T-helper 2 cell treated with Interferon-gamma antibody and Interleukin-4, amounts not matched to agents 100 ng/mL and 5 ng/mL, for 36 hours (primary cell): Measurements from ENCODE around the gene PRRC2A. TPM values are rescaled to one million over a fixed set of nuclear protein-coding genes. Genes with fewer than 3 reads are reported as not detected.

Experiments used
- intact Hi-C: fragments of 100-400 bp; cut with micrococcal nuclease; formaldehyde crosslinking; loops from one replicate; pipeline ENCODE4 v1.15.1; 2023
- total RNA-seq: library from RNA; stranded (reverse); gene quantifications from 2 replicates; pipeline ENCODE4 v1.2.3, GENCODE V29; 2022

PRRC2A gene
- 236 and 240 TPM in 2 replicates for total RNA-seq

DNA sequence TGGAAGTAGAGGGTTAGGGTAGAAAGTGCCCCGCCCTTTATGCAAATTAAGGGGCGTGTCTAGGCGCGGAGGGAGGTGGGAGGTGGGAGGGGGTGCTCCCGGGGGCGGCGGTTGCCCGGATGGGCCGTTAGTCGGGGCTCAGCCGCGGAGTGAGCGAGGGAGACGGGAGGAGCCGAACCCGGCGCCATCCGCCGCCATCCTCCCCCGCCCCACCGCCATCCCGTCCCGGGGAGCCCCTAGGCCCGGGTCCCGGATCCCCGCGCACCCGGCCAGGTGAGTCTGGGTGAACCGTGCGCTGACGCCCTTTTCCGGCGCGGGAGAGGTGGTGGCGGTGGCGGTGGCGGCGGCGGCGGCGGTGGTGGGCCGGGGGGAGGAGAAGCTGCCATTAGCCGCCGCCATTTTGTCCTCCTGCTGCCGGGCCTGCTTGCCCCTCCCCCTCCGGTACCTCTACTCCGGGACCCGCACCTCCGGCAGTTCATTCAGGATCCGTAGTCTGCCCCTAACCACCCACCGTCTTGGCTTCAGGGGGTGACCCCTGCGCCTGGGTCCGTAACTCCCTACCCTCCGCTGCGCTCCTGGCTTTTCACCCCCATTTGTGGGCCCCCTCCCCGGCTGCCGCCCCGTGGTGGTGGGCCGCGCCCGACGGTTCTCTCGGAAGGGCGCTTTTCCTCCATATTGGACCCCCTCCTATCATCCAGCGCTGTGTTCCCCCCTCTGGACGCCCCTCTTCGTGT, at the start of gene PRRC2A:
Gene PRRC2A, plus strand, starts transcription at position 130 of the 734 bp plus-strand sequence. CDS start 2,075 bp downstream, outside the sequence.
- intact Hi-C loops, result loop anchor here (1.0 to 2.0 kb wide), 7 partner anchors 32 to 242 kb away; partner anchors contain the start of genes BAG6, HSPA1B, NEU1 and NFKBIL1

DNA sequence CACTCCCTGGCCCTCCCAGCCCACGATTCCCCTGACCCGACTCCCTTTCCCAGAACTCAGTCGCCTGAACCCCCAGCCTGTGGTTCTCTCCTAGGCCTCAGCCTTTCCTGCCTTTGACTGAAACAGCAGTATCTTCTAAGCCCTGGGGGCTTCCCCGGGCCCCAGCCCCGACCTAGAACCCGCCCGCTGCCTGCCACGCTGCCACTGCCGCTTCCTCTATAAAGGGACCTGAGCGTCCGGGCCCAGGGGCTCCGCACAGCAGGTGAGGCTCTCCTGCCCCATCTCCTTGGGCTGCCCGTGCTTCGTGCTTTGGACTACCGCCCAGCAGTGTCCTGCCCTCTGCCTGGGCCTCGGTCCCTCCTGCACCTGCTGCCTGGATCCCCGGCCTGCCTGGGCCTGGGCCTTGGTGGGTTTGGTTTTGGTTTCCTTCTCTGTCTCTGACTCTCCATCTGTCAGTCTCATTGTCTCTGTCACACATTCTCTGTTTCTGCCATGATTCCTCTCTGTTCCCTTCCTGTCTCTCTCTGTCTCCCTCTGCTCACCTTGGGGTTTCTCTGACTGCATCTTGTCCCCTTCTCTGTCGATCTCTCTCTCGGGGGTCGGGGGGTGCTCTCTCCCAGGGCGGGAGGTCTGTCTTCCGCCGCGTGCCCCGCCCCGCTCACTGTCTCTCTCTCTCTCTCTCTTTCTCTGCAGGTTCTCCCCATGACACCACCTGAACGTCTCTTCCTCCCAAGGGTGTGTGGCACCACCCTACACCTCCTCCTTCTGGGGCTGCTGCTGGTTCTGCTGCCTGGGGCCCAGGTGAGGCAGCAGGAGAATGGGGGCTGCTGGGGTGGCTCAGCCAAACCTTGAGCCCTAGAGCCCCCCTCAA, 48.2 kb upstream of the PRRC2A start, which contains the start of gene LTA:
Gene LTA, plus strand, starts transcription at position 249 of the 871 bp plus-strand sequence. Its CDS starts 454 bp downstream, at position 703.
- intact Hi-C loops, result no loop called here

DNA sequence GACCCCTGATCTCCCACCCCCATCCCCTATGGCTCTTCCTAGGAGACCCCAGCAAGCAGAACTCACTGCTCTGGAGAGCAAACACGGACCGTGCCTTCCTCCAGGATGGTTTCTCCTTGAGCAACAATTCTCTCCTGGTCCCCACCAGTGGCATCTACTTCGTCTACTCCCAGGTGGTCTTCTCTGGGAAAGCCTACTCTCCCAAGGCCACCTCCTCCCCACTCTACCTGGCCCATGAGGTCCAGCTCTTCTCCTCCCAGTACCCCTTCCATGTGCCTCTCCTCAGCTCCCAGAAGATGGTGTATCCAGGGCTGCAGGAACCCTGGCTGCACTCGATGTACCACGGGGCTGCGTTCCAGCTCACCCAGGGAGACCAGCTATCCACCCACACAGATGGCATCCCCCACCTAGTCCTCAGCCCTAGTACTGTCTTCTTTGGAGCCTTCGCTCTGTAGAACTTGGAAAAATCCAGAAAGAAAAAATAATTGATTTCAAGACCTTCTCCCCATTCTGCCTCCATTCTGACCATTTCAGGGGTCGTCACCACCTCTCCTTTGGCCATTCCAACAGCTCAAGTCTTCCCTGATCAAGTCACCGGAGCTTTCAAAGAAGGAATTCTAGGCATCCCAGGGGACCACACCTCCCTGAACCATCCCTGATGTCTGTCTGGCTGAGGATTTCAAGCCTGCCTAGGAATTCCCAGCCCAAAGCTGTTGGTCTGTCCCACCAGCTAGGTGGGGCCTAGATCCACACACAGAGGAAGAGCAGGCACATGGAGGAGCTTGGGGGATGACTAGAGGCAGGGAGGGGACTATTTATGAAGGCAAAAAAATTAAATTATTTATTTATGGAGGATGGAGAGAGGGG, 47.0 kb upstream of the PRRC2A start:
- intact Hi-C loops, result loop anchor here (2.0 kb wide), 1 partner anchor 15 kb away; no protein-coding TSS in a partner anchor

DNA sequence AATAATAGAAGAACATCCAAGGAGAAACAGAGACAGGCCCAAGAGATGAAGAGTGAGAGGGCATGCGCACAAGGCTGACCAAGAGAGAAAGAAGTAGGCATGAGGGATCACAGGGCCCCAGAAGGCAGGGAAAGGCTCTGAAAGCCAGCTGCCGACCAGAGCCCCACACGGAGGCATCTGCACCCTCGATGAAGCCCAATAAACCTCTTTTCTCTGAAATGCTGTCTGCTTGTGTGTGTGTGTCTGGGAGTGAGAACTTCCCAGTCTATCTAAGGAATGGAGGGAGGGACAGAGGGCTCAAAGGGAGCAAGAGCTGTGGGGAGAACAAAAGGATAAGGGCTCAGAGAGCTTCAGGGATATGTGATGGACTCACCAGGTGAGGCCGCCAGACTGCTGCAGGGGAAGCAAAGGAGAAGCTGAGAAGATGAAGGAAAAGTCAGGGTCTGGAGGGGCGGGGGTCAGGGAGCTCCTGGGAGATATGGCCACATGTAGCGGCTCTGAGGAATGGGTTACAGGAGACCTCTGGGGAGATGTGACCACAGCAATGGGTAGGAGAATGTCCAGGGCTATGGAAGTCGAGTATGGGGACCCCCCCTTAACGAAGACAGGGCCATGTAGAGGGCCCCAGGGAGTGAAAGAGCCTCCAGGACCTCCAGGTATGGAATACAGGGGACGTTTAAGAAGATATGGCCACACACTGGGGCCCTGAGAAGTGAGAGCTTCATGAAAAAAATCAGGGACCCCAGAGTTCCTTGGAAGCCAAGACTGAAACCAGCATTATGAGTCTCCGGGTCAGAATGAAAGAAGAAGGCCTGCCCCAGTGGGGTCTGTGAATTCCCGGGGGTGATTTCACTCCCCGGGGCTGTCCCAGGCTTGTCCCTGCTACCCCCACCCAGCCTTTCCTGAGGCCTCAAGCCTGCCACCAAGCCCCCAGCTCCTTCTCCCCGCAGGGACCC, 46.1 kb upstream of the PRRC2A start:
- intact Hi-C loops, result loop anchor here (2.0 kb wide), 1 partner anchor 16 kb away; no protein-coding TSS in a partner anchor

DNA sequence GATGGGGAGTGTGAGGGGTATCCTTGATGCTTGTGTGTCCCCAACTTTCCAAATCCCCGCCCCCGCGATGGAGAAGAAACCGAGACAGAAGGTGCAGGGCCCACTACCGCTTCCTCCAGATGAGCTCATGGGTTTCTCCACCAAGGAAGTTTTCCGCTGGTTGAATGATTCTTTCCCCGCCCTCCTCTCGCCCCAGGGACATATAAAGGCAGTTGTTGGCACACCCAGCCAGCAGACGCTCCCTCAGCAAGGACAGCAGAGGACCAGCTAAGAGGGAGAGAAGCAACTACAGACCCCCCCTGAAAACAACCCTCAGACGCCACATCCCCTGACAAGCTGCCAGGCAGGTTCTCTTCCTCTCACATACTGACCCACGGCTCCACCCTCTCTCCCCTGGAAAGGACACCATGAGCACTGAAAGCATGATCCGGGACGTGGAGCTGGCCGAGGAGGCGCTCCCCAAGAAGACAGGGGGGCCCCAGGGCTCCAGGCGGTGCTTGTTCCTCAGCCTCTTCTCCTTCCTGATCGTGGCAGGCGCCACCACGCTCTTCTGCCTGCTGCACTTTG, 45.1 kb upstream of the PRRC2A start, which contains the start of gene TNF:
Gene TNF, plus strand, starts transcription at position 231 of the 567 bp plus-strand sequence. Its CDS starts 177 bp downstream, at position 408.
- intact Hi-C loops, result loop anchor here (2.0 kb wide), 1 partner anchor 17 kb away; no protein-coding TSS in a partner anchor

DNA sequence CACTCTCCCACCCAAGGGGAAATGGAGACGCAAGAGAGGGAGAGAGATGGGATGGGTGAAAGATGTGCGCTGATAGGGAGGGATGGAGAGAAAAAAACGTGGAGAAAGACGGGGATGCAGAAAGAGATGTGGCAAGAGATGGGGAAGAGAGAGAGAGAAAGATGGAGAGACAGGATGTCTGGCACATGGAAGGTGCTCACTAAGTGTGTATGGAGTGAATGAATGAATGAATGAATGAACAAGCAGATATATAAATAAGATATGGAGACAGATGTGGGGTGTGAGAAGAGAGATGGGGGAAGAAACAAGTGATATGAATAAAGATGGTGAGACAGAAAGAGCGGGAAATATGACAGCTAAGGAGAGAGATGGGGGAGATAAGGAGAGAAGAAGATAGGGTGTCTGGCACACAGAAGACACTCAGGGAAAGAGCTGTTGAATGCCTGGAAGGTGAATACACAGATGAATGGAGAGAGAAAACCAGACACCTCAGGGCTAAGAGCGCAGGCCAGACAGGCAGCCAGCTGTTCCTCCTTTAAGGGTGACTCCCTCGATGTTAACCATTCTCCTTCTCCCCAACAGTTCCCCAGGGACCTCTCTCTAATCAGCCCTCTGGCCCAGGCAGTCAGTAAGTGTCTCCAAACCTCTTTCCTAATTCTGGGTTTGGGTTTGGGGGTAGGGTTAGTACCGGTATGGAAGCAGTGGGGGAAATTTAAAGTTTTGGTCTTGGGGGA, 44.4 kb upstream of the PRRC2A start:
- intact Hi-C loops, result loop anchor here (2.0 kb wide), 1 partner anchor 17 kb away; no protein-coding TSS in a partner anchor

DNA sequence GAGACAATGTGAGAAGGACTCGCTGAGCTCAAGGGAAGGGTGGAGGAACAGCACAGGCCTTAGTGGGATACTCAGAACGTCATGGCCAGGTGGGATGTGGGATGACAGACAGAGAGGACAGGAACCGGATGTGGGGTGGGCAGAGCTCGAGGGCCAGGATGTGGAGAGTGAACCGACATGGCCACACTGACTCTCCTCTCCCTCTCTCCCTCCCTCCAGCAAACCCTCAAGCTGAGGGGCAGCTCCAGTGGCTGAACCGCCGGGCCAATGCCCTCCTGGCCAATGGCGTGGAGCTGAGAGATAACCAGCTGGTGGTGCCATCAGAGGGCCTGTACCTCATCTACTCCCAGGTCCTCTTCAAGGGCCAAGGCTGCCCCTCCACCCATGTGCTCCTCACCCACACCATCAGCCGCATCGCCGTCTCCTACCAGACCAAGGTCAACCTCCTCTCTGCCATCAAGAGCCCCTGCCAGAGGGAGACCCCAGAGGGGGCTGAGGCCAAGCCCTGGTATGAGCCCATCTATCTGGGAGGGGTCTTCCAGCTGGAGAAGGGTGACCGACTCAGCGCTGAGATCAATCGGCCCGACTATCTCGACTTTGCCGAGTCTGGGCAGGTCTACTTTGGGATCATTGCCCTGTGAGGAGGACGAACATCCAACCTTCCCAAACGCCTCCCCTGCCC, 43.5 kb upstream of the PRRC2A start:
- intact Hi-C loops, result no loop called here

DNA sequence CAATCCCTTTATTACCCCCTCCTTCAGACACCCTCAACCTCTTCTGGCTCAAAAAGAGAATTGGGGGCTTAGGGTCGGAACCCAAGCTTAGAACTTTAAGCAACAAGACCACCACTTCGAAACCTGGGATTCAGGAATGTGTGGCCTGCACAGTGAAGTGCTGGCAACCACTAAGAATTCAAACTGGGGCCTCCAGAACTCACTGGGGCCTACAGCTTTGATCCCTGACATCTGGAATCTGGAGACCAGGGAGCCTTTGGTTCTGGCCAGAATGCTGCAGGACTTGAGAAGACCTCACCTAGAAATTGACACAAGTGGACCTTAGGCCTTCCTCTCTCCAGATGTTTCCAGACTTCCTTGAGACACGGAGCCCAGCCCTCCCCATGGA, 42.9 kb upstream of the PRRC2A start:
- intact Hi-C loops, result no loop called here

DNA sequence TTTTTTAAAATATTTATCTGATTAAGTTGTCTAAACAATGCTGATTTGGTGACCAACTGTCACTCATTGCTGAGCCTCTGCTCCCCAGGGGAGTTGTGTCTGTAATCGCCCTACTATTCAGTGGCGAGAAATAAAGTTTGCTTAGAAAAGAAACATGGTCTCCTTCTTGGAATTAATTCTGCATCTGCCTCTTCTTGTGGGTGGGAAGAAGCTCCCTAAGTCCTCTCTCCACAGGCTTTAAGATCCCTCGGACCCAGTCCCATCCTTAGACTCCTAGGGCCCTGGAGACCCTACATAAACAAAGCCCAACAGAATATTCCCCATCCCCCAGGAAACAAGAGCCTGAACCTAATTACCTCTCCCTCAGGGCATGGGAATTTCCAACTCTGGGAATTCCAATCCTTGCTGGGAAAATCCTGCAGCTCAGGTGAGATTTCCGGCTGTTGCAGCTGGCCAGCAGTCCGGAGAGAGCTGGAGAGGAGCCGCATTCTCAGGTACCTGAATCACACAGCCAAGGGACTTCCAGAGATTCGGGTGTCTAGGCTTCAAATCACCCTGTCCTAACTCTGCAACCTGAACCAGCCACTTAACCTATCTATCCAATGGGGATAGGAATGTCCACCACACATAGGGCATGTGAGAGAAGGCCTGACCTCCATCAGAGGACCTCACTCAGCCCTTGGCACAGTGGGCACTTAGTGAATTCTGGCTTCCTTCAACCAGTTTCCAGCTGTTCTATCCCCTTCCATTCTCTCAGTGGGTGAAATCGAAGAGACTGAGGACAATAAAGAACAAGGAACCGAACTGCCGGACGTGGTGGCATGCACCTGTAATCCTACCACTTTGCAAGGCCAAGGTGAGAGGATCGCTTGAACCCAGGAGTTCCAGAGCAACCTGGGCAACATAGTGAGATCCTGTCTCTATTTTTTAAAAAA, 42.1 kb upstream of the PRRC2A start:
- intact Hi-C loops, result no loop called here

DNA sequence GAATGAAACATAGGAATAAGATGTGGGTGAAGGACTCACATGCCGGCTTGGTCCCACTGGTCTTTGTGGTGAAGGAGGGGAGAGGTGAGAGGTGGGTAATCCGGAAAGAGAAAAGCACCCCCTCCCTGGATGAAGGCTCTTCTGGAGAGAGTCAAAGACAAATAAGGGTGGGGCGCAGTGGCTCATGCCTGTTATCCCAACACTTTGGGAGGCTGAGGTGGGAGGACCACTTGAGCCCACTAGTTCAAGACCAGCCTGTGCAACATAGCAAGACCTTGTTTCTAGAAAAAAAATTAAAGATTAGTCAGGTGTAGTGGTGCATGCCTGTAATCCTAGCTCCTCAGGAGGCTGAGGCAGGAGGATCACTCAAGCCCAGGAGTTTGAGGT, 41.4 kb upstream of the PRRC2A start:
- intact Hi-C loops, result no loop called here

DNA sequence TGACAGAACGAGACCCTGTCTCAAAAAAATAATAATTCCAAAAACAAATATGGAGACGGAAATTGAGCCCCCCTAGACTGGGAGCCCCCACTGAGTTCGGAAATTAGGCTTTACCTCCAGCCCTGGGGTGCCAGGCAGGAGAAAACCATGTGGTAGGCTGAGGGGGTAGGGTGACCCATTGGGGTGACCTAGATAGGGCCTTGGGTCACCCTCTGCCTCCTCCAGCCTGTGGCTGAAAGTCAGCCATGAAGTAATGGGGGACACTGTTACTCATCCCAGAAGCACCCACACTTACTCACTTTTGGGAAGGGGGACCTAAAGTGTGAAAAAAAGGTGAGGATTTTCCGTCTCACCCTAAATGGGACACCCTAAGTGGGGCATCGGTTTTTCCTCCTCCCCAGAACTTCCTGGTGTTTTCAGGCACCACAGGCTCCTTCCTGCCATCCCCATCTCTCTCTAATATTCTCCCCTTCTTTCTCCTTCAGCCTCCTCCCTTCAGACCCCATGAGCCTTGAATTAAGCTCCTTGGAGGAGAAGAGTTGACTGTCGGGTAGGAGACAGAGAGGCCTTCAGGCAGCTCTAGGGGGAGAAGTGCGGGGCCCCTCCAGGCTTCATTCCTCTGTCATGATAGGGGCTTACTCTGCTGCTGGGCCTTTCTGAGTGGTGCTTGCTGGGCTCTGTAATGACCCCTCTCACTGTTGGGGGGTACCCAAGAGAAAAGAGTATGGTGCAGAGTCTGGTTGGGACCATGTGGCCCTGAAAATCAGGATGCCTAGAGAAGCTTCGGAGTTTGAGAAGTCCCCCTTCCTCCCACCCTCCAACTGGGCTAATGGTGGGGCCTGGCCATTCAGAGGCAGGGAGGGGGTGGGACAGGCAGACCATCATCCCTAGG, 40.7 kb upstream of the PRRC2A start:
- intact Hi-C loops, result loop anchor here (1.0 to 5.0 kb wide), 2 partner anchors 32 to 87 kb away; partner anchors contain the start of gene NFKBIL1

DNA sequence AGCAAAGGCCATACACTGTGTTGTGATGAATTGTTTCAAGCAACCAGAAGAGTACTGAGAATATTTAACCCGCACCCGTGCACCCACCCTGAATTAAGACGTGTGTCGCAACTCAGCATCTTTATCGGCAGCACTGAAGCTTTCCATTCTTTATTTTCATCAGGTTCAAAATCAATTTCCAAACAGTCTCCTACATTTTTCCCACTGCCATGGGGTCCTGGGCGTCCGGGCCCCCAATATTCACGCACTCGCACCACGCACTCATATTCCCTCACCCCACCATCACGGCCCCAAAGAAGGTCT, 40.1 kb upstream of the PRRC2A start:
- intact Hi-C loops, result loop anchor here (1.0 to 5.0 kb wide), 2 partner anchors 33 to 88 kb away; partner anchors contain the start of gene NFKBIL1

DNA sequence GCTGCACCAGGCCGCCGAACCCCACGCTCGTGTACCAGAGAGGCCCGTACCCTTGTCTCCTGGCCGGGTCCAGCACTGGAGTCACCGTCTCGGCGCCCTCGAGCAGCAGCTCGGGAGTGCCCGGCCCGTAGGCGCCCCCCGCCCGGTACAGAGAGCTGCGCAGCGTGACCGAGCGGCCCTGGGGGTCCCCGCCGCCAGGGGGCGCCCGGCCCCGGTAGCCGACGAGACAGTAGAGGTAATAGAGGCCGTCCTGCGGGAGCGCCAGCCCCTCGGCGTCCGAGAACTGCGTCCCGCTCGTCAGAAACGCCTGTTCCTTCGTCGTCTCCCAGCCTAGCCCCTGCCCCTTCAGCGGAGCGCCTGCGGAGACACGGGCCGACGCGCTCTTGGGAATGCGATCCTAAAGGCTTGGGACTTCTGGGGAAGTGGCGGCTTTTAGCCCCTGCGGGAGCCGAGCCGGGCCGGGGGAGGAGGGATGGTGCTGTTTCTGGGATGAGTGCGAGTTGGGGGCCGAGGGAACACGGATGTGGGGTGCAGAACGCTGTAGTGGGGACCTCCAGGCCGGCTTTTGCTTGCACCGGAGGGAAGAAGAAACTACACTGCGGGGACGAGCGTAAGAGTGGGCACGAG, 39.6 kb upstream of the PRRC2A start:
- intact Hi-C loops, result loop anchor here (1.0 to 5.0 kb wide), 3 partner anchors 16 to 89 kb away; partner anchors contain the start of gene NFKBIL1

DNA sequence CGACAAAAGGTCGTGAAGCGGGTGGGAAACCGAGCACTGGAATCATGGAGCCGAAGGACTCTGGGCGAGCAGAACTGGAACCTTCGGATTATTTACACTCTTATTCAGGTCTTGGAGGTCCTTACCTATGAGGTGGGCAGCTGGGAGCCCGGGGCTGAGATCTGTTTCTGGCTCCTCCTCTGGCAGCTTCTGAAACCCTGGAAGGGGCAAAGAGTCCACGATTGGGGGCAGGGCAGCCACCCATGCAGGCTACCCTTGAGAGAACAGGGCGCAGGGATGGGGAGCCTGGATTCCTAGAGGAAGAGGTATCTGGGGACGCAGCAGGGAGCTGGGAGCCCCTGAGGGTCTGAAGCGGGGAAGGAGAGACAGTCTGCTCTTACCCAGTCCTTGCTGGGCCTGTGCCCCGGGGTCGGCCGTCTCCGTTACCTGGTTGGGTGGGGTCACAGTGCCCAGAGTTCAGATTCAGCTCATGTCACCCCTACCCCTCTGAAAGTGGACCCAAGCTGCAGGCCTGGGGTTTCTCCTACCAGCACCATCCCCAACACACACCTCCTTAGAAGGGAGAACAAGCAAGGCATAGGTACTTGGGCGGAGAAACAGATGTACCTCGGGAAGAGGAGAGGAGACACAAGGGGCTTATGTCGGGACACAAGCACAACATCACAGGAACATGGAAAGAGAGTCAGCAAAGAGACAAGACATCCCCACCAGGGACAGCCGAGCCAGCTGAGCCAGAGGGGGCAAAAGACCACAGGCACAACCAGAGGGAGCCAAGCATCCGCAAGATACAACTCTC, 38.9 kb upstream of the PRRC2A start:
- intact Hi-C loops, result loop anchor here (1.0 to 5.0 kb wide), 3 partner anchors 13 to 89 kb away; no protein-coding TSS in a partner anchor
